K562 (cell line): Measurements from ENCODE around the gene GAB2. TPM values are rescaled to one million over a fixed set of nuclear protein-coding genes. Genes with fewer than 3 reads are reported as not detected.

ENCODE experiments used
- ATAC-seq: fragments of 200-7000 bp; cut with Tn5 transposase; 3 replicates; pipeline ENCODE4 v1.9.1; 2020; ENCODE audit warnings: moderate library complexity
- BruUV-seq: library from RNA; stranded (reverse); fragments of 400-500 nt; replicated peaks from 2 replicates; lab custom pipeline; 2021; lab: Mats Ljungman, UMichigan
- CTCF ChIA-PET: fragments of 300-600 bp; formaldehyde crosslinking; extraction: SDS; loops from one replicate; lab custom pipeline; 2021; ENCODE audit warnings: low intra/inter-chr PET ratio; lab: Yijun Ruan, JAX
- POLR2A ChIA-PET: fragments of 300-600, 350-650 bp; sonication (Branson Sonifier 250); formaldehyde crosslinking; extraction: SDS; loops from one replicate; lab custom pipeline; 2021; ENCODE audit warnings: antibody characterized with exemption, inconsistent platforms; lab: Yijun Ruan, JAX
- DNase-seq, 4 experiments: peaks; one replicate each; pipeline versions ENCODE4 v3.0.0 to v3.0.0-alpha.2; 2011 to 2018; ENCODE audit warnings: low spot score in 3 of 4, mixed read lengths in 3 of 4; ENCODE audit errors: extremely low read depth in 1 of 4
- FAIRE-seq: peaks from 2 replicates; lab custom pipeline; 2011; peaks lifted over from hg19 to GRCh38; lab: Jason Lieb, UNC
- H2AFZ ChIP-seq: 2 replicates; pipeline ENCODE4 v1.6.0; 2011; ENCODE audit warnings: low read depth, low read length, control low read depth, inconsistent platforms
- H3K27ac ChIP-seq: fragments of 200-600 bp; 3 replicates; pipeline ENCODE4 v1.8.0; 2011; ENCODE audit warnings: low read depth, mild to moderate bottlenecking, control low read depth, inconsistent platforms, low read length, moderate library complexity, mixed read lengths; ENCODE audit errors: extremely low read depth
- H3K27me3 ChIP-seq, 2 experiments: fragments of 300-600 bp in 1 of 2; 2 replicates in 1 of 2; 3 replicates in 1 of 2; pipeline versions ENCODE4 v1.6.0 to v1.8.0; 2011; ENCODE audit warnings: inconsistent platforms in 2 of 2, low read length in 2 of 2, mild to moderate bottlenecking in 1 of 2, mixed read lengths in 1 of 2, moderate library complexity in 1 of 2; ENCODE audit not compliant: control insufficient read depth in 2 of 2, insufficient read depth in 2 of 2
- H3K36me3 ChIP-seq: fragments of 300-600 bp; 3 replicates; pipeline ENCODE4 v1.8.0; 2011; ENCODE audit warnings: mild to moderate bottlenecking, low read length, inconsistent platforms; ENCODE audit not compliant: control insufficient read depth, insufficient read depth
- H3K4me1 ChIP-seq, 2 experiments: fragments of 200-600 bp in 1 of 2; replicated peaks in 1 of 2; 2 replicates in 1 of 2; 3 replicates in 1 of 2; pipeline versions ENCODE4 v1.5.1 to v1.8.0; 2011; ENCODE audit warnings: inconsistent platforms in 2 of 2, low read length in 2 of 2, mild to moderate bottlenecking in 1 of 2, mixed read lengths in 1 of 2, moderate library complexity in 1 of 2; ENCODE audit not compliant: control insufficient read depth in 2 of 2, insufficient read depth in 2 of 2
- H3K4me2 ChIP-seq: 2 replicates; pipeline ENCODE4 v1.6.1; 2011; ENCODE audit warnings: low read length, control low read depth, inconsistent platforms, mixed read lengths; ENCODE audit not compliant: insufficient read depth
- H3K4me3 ChIP-seq: fragments of 200-600 bp; sonication (generic), shearing (Covaris generic); 2 replicates; pipeline ENCODE4 v1.5.1; 2016; ENCODE audit warnings: control low read depth, inconsistent platforms
- H3K79me2 ChIP-seq: fragments of 200-600 bp; 3 replicates; pipeline ENCODE4 v1.8.0; 2011; ENCODE audit warnings: low read length, inconsistent platforms; ENCODE audit not compliant: control insufficient read depth, insufficient read depth
- H3K9ac ChIP-seq, 2 experiments: 2 replicates each; pipeline versions ENCODE4 v1.6.0 to v1.6.1; 2011; ENCODE audit warnings: low read depth in 2 of 2, low read length in 2 of 2, control low read depth in 1 of 2, inconsistent platforms in 1 of 2, mild to moderate bottlenecking in 1 of 2, mixed read lengths in 1 of 2; ENCODE audit not compliant: insufficient read depth in 1 of 2
- H3K9me1 ChIP-seq: one replicate; pipeline ENCODE4 v1.6.0; 2011; ENCODE audit warnings: inconsistent platforms, mild to moderate bottlenecking, low read length, moderate library complexity; ENCODE audit not compliant: control insufficient read depth, insufficient read depth
- H3K9me3 ChIP-seq: replicated peaks from 2 replicates; pipeline ENCODE4 v1.5.1; 2011; ENCODE audit warnings: low read depth, low read length, inconsistent platforms; ENCODE audit not compliant: control insufficient read depth, insufficient read depth
- H4K20me1 ChIP-seq: replicated peaks from 2 replicates; pipeline ENCODE4 v1.6.1; 2011; ENCODE audit warnings: low read length, inconsistent platforms, mixed read lengths; ENCODE audit not compliant: control insufficient read depth, insufficient read depth
- CBX8 ChIP-seq: fragments of 200-600 bp; sonication (generic); IDR thresholded peaks from 2 replicates; pipeline ENCODE4 v1.6.1; 2012; ENCODE audit warnings: borderline replicate concordance, mixed run types, low read depth, mild to moderate bottlenecking, moderate library complexity, mixed read lengths, low read length, control low read depth, inconsistent platforms; ENCODE audit not compliant: poor library complexity, severe bottlenecking; ENCODE audit errors: extremely low read depth
- CGGBP1 ChIP-seq: fragments of 250-450 bp; sonication (Bioruptor Pico); IDR thresholded peaks from 2 replicates; pipeline ENCODE4 v1.9.0; 2021; ENCODE audit warnings: mild to moderate bottlenecking
- EP300 ChIP-seq: IDR thresholded peaks from 2 replicates; pipeline ENCODE4 v1.6.1; 2012; ENCODE audit warnings: low read length, improper control_type of control experiment
- FOXK1 ChIP-seq: sonication (generic); formaldehyde crosslinking; IDR thresholded peaks from 2 replicates; pipeline ENCODE4 v1.8.0; 2022; ENCODE audit warnings: missing genetic modification reagents, mild to moderate bottlenecking, borderline replicate concordance
- MAFF ChIP-seq: IDR thresholded peaks from 2 replicates; pipeline ENCODE4 v1.6.1; 2012; ENCODE audit warnings: low read length, improper control_type of control experiment
- NUFIP1 ChIP-seq: fragments of 450-650 bp; IDR thresholded peaks from 2 replicates; pipeline ENCODE4 v1.6.1; 2018; ENCODE audit not compliant: partially characterized antibody
- SMAD4 ChIP-seq: fragments of 250-450 bp; sonication (Bioruptor Pico); conservative IDR thresholded peaks from 2 replicates; pipeline ENCODE4 v1.8.0; 2021; ENCODE audit warnings: inconsistent platforms, mild to moderate bottlenecking, moderate library complexity
- SRSF7 ChIP-seq: fragments of 200-400 bp; formaldehyde crosslinking; optimal IDR thresholded peaks from 2 replicates; pipeline ENCODE3; 2017; ENCODE audit warnings: mild to moderate bottlenecking, low read depth, low read length
- TCF15 ChIP-seq: fragments of 250-450 bp; sonication (Bioruptor Pico); IDR thresholded peaks from 2 replicates; pipeline ENCODE4 v1.8.0; 2022; ENCODE audit warnings: moderate library complexity, mild to moderate bottlenecking, inconsistent platforms
- THRAP3 ChIP-seq: fragments of 450-650 bp; IDR thresholded peaks from 2 replicates; pipeline ENCODE4 v1.6.1; 2016; ENCODE audit warnings: mild to moderate bottlenecking, inconsistent platforms, borderline replicate concordance
- TRIM24 ChIP-seq, 2 experiments: fragments of 450-650 bp; IDR thresholded peaks; 2 replicates each; pipeline ENCODE4 v1.6.1; 2016
- ZBTB9 ChIP-seq: fragments of 450-650 bp; formaldehyde crosslinking; IDR thresholded peaks from 2 replicates; pipeline ENCODE4 v1.4.0; 2020; ENCODE audit warnings: mild to moderate bottlenecking, moderate library complexity
- ZNF408 ChIP-seq: fragments of 250-450 bp; sonication (Bioruptor Pico); IDR thresholded peaks from 2 replicates; pipeline ENCODE4 v1.4.0; 2020; ENCODE audit warnings: low read depth, mild to moderate bottlenecking, moderate library complexity
- ZNF445 ChIP-seq: fragments of 250-450 bp; sonication (Bioruptor Pico); IDR thresholded peaks from 2 replicates; pipeline ENCODE4 v1.4.0; 2020; ENCODE audit warnings: low read depth, mild to moderate bottlenecking, moderate library complexity
- WGBS: fragments of 100-300 bp; shearing (Covaris generic); methylation state at CpG from one replicate; pipeline ENCODE4 v1.1.6; 2016; ENCODE audit warnings: low coverage, mixed read lengths; ENCODE audit not compliant: insufficient coverage; ENCODE audit errors: missing lambda C conversion rate; 5-methylcytosine and 5-hydroxymethylcytosine counted together
- in situ Hi-C: fragments of 300-500 bp; cut with MboI; formaldehyde crosslinking; loops from 4 replicates; pipeline ENCODE4 v1.15.0; 2018; ENCODE audit warnings: inconsistent platforms, mixed read lengths
- intact Hi-C: fragments of 100-400 bp; cut with micrococcal nuclease; formaldehyde crosslinking; loops from 2 replicates; pipeline ENCODE4 v1.14.2; 2022
- polyA plus RNA-seq, 8 experiments: library from polyadenylated mRNA; depleted of rRNA in 4 of 8; stranded (reverse) in 5 of 8; unstranded in 3 of 8; fragments of >200 nt; fragmentation: Nextera tagmentation in 2 of 8; fragmentation: Illumina TruSeq in 1 of 8; extraction: Ambion mirVana in 2 of 8; extraction: Trizol in 1 of 8; gene quantifications; 2 replicates each; pipeline versions ENCODE4 v1.2.1 to v1.2.3, GENCODE V29; 2011 to 2014; ENCODE audit warnings: inconsistent platforms in 1 of 8, missing spikeins in 1 of 8
- total RNA-seq, 7 experiments: library from RNA; depleted of rRNA in 6 of 7; stranded (reverse); fragments of >200 nt in 6 of 7; fragmentation: Illumina TruSeq in 2 of 7; extraction: Trizol in 2 of 7; gene quantifications; 2 replicates each; pipeline versions ENCODE4 v1.2.1 to v1.2.3, GENCODE V29; 2011 to 2021; ENCODE audit warnings: low replicate concordance in 1 of 7

GAB2 gene
- total and polyA plus RNA-seq, 9 of the 15 experiments (the other 6 are each of a cell fraction or from before 2014, with no cell fraction given): 2.3 to 35.2 (median 16.1) TPM

GRCh38 chr11:78365381-78365792 lies 52.2 kb downstream of the GAB2 start:
- Histone ChIP-seq H3K36me3 (peaks cover 4% of the 10 kb centered on the region; the same call in 1 of the 3 replicates), H3K4me2 (no peak overlapping the region), H3K79me2 (peaks cover 61% of the 10 kb centered on the region), H3K27me3 (no peaks in the 10 kb centered on the region), H3K9ac (no peak overlapping the region), H3K27ac (no peak overlapping the region), H3K4me3 (no peak overlapping the region), H4K20me1 (no peaks in the 10 kb centered on the region), H2AFZ (no peak overlapping the region), H3K9me3 (no peaks in the 10 kb centered on the region), H3K4me1 (peaks cover 3 to 4% of the 10 kb centered on the region in 2 experiments; a peak in 3 of 5 replicates), H3K9me1 (no peaks in the 10 kb centered on the region)
- DNase-seq (no peak), ATAC-seq (no peak), FAIRE-seq (no peak)
- TF ChIP-seq SMAD4 (no peak), FOXK1 (no peak), ZNF445 (CRISPR knock-in tag) (no peak)
- in situ Hi-C loops: no loop called here
- no TSS peak for BruUV-seq
- ChIA-PET CTCF (no interaction called here), POLR2A (interaction anchor here (0.6 to 3.8 kb wide), 6 partner anchors 10 to 1171 kb away, joined by 3 to 12 read pairs (median 3); no protein-coding TSS in a partner anchor)
- 71% methylated on average over 2 of the region's 2 CpGs for WGBS
- intact Hi-C loops: no loop called here

- Histone ChIP-seq H3K27ac (peak overlapping the region; percentile 23; the same call in 1 of the 3 replicates), H3K9ac (no peak overlapping the region), H3K36me3 (peaks cover 1% of the 10 kb centered on the region; the same call in 1 of the 3 replicates), H3K9me1 (no peaks in the 10 kb centered on the region), H3K4me2 (no peak overlapping the region), H3K4me1 (peaks cover 0 to 3% of the 10 kb centered on the region in 2 experiments; a peak in 2 of 5 replicates), H3K79me2 (peaks cover 62% of the 10 kb centered on the region), H3K27me3 (no peaks in the 10 kb centered on the region), H2AFZ (no peak overlapping the region), H3K9me3 (no peaks in the 10 kb centered on the region), H4K20me1 (no peaks in the 10 kb centered on the region), H3K4me3 (no peak overlapping the region)
- POLR2A ChIA-PET: interaction anchor here (0.7 to 2.6 kb wide), 6 partner anchors 9 to 93 kb away, joined by 3 to 12 read pairs (median 4); no protein-coding TSS in a partner anchor
- DNase-seq: no peak
- in situ Hi-C loops: no loop called here
- ATAC-seq: peak; percentile 48
- CTCF ChIA-PET: no interaction called here
- WGBS: 85% methylated on average over 3 of the region's 3 CpGs
- FAIRE-seq: no peak
- intact Hi-C loops: no loop called here
- BruUV-seq: no TSS peak
- TF ChIP-seq CBX8 (no peak), TRIM24 (IDR thresholded peaks at IDR 0.05) (peak; percentile 12 to 46; a peak in 2 of 4 replicates), TCF15 (no peak), NUFIP1 (no peak), CGGBP1 (CRISPR knock-in tag) (no peak), MAFF (no peak), ZNF408 (CRISPR knock-in tag) (no peak), SRSF7 (no peak), EP300 (peak; percentile 13; the same call in 1 of the 2 replicates), THRAP3 (no peak), ZBTB9 (CRISPR knock-in tag) (peak; percentile 72)
Observed at GRCh38 chr11:78364128-78364751, 53.4 kb downstream of the GAB2 start.
